ENCODE measurements around the gene DEFB118.

DNA sequence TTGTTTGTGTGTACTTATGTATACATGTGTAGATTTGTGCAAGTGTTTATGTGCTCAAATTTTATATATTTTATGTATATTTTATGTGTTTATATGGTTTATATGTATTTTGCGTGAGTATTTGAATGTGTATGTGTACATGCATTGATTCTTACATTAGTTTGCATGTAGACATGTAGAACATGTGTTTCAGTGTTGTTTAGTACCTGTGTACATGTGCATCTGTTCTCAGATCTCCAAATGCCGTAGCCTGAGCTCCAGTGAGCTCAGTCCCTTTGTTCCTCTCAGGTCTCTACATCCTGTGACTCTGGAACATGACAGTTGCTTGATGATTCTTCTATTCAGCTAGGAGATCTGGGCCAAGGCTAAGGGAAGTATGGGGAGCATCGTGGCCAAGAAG lies 26.5 kb downstream of the DEFB118 start:
- TF ChIP-seq, protein P1, sequence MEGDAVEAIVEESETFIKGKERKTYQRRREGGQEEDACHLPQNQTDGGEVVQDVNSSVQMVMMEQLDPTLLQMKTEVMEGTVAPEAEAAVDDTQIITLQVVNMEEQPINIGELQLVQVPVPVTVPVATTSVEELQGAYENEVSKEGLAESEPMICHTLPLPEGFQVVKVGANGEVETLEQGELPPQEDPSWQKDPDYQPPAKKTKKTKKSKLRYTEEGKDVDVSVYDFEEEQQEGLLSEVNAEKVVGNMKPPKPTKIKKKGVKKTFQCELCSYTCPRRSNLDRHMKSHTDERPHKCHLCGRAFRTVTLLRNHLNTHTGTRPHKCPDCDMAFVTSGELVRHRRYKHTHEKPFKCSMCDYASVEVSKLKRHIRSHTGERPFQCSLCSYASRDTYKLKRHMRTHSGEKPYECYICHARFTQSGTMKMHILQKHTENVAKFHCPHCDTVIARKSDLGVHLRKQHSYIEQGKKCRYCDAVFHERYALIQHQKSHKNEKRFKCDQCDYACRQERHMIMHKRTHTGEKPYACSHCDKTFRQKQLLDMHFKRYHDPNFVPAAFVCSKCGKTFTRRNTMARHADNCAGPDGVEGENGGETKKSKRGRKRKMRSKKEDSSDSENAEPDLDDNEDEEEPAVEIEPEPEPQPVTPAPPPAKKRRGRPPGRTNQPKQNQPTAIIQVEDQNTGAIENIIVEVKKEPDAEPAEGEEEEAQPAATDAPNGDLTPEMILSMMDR (tag by site-specific recombination; IDR thresholded peaks at IDR 0.05): no peak
- TF ChIP-seq, protein P2, sequence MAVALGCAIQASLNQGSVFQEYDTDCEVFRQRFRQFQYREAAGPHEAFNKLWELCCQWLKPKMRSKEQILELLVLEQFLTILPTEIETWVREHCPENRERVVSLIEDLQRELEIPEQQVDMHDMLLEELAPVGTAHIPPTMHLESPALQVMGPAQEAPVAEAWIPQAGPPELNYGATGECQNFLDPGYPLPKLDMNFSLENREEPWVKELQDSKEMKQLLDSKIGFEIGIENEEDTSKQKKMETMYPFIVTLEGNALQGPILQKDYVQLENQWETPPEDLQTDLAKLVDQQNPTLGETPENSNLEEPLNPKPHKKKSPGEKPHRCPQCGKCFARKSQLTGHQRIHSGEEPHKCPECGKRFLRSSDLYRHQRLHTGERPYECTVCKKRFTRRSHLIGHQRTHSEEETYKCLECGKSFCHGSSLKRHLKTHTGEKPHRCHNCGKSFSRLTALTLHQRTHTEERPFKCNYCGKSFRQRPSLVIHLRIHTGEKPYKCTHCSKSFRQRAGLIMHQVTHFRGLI (tag by site-specific recombination; IDR thresholded peaks at IDR 0.05): no peak
- TF ChIP-seq ZNF777 (tag by site-specific recombination; IDR thresholded peaks at IDR 0.05; ENCODE audit: borderline replicate concordance): no peak
- no peak for TF ChIP-seq INSM2 (tag by site-specific recombination; IDR thresholded peaks at IDR 0.05)
- no peak for TF ChIP-seq ZFP41 (tag by site-specific recombination; IDR thresholded peaks at IDR 0.05; ENCODE audit: borderline replicate concordance)
- TF ChIP-seq, protein P3, sequence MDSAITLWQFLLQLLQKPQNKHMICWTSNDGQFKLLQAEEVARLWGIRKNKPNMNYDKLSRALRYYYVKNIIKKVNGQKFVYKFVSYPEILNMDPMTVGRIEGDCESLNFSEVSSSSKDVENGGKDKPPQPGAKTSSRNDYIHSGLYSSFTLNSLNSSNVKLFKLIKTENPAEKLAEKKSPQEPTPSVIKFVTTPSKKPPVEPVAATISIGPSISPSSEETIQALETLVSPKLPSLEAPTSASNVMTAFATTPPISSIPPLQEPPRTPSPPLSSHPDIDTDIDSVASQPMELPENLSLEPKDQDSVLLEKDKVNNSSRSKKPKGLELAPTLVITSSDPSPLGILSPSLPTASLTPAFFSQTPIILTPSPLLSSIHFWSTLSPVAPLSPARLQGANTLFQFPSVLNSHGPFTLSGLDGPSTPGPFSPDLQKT (IDR thresholded peaks at IDR 0.05; ENCODE audit: borderline replicate concordance, low read depth, low read length): no peak
- no peak for TF ChIP-seq ZNF837 (tag by site-specific recombination; IDR thresholded peaks at IDR 0.05)
- TF ChIP-seq TSHZ1 (tag by site-specific recombination; IDR thresholded peaks at IDR 0.05; ENCODE audit: borderline replicate concordance): no peak
